Mucosa of rectum (tissue), 2 donors: ENCODE data around the gene IER5.

Source experiments
- H3K27ac ChIP-seq, 2 donors: one replicate each; pipeline ENCODE4 v1.7.0; 2013; ENCODE audit warnings: inconsistent platforms in 2 of 2, low read depth in 2 of 2, low read length in 2 of 2
- H3K27me3 ChIP-seq, 2 donors: one replicate each; pipeline ENCODE4 v1.7.0; 2013; ENCODE audit warnings: low read length in 2 of 2; ENCODE audit not compliant: control insufficient read depth in 2 of 2, insufficient read depth in 2 of 2
- H3K36me3 ChIP-seq, 2 donors: one replicate each; pipeline ENCODE4 v1.7.0; 2013; ENCODE audit warnings: low read length in 2 of 2; ENCODE audit not compliant: control insufficient read depth in 2 of 2, insufficient read depth in 2 of 2
- H3K4me1 ChIP-seq, 2 donors: one replicate each; pipeline ENCODE4 v1.7.0; 2013; ENCODE audit warnings: low read length in 2 of 2, mild to moderate bottlenecking in 1 of 2; ENCODE audit not compliant: control insufficient read depth in 2 of 2, insufficient read depth in 2 of 2
- H3K4me3 ChIP-seq, 2 donors: one replicate each; pipeline ENCODE4 v1.7.0; 2013; ENCODE audit warnings: low read length in 2 of 2
- H3K9ac ChIP-seq, 2 donors: one replicate each; pipeline ENCODE4 v1.7.0; 2013; ENCODE audit warnings: low read length in 2 of 2, low read depth in 1 of 2, mild to moderate bottlenecking in 1 of 2
- H3K9me3 ChIP-seq, 2 donors: one replicate each; pipeline ENCODE4 v1.7.0; 2013; ENCODE audit warnings: low read length in 2 of 2; ENCODE audit not compliant: control insufficient read depth in 2 of 2
- donor health status: healthy.
- donor health status: Normal muscosa, but diverticular disease.

The IER5 gene

DNA sequence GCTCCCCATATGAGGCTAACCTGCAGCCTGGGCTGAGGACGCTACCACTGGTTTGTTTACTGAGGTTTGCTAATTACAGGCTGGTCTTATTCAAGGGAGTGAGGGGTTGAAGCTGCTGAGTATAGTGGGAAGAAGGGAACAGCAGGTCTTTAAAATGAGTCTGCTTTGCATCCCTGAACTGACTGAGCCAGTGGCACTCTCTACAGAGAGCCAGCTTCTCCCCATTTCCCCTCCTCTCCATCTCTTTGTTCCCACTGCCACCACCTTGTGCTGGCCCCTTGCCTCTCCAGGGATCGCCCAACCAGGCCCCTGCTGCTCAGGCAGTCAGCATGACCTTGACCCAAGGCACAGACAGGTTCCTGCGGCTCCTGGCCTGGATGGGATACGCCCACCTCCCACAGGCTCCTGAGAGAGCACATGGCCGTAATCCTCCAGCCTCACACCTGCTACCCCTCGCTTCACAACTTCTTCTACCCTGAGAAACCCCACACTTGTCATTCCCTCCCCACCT, 45.0 kb downstream of the IER5 start:
- H3K36me3 ChIP-seq, result no peaks in the 10 kb centered on the region
- H3K27me3 ChIP-seq, result no peaks in the 10 kb centered on the region
- peaks cover 23 to 30% of the 10 kb centered on the region in 2 donors for H3K4me1 ChIP-seq
- H3K27ac ChIP-seq, result no peak overlapping the region
- no peak overlapping the region for H3K4me3 ChIP-seq
- H3K9me3 ChIP-seq, result no peaks in the 10 kb centered on the region
- no peak overlapping the region for H3K9ac ChIP-seq

DNA sequence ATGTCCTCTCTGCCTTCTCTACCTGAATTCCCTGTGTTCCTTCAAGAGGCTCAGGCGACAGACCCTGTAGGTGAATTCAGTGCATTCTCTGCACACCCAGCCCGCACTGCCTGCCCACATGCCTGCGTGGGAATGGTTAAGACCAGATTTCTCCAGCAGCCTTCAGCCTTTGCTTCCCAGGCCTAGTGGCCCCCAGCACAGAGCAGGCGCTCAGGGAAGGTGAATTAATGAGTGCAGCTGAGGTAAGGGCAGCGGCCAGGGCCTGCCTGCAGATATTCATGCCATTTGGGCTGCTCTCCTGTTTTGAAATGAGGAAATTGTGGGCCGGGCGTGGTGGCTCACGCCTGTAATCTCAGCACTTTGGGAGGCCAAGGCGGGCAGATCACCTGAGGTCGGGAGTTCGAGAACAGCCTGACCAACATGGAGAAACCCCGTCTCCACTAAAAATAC, 45.5 kb downstream of the IER5 start:
- Histone ChIP-seq H3K27me3 (no peaks in the 10 kb centered on the region), H3K9me3 (no peaks in the 10 kb centered on the region), H3K4me1 (peaks cover 22 to 26% of the 10 kb centered on the region in 2 donors), H3K36me3 (no peaks in the 10 kb centered on the region), H3K27ac (no peak overlapping the region), H3K4me3 (no peak overlapping the region), H3K9ac (no peak overlapping the region)

DNA sequence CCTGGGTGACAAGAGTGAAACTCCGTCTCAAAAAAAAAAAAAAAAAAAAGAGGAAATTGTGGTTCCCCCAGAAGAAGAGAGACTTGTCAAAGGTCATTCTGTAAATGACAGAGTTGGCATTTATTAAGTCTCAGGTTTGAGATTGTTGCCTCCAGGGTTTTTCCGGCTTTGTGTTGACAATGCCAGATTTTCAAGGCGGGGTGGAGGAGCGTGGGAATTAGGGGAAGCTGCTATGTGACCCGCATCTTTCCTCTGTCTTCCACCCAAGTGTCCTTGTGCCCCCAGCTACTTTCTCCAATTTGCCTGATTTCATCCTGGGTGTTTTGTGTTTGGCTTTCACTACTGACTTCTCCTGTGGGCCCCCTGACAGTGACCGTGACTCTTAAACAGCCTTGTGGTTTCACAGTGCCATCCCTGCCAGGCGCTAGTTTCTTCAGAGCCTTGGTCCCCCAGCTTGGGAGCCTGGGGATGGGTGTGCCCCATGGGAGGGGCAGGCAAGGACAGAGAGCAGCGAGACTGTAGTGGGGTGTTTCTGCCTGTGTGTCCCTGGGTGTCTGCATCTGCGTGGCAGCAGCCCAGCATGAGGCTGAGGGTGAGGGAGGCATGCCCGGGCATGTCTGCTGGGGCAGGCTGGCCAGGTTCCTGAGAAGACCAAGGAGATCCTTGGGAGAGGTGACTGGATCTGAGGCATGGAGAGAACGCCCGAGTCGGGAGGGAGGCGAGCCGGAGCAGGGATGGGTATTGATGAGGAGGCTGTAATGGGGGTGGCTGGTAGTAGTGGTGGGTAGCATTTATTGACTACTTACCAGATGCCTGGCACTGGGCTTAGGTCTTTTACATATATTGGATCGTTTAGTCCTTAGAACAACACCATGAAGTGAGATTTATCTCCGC, 46.3 kb downstream of the IER5 start:
- Histone ChIP-seq H3K9ac (peak overlapping the region; percentile 5 to 15), H3K9me3 (no peaks in the 10 kb centered on the region), H3K4me1 (peaks cover 15 to 24% of the 10 kb centered on the region in 2 donors), H3K27ac (peak overlapping the region; percentile 12 to 57), H3K36me3 (no peaks in the 10 kb centered on the region), H3K27me3 (no peaks in the 10 kb centered on the region), H3K4me3 (peak overlapping the region in 1 of 2 donors; percentile 38)

DNA sequence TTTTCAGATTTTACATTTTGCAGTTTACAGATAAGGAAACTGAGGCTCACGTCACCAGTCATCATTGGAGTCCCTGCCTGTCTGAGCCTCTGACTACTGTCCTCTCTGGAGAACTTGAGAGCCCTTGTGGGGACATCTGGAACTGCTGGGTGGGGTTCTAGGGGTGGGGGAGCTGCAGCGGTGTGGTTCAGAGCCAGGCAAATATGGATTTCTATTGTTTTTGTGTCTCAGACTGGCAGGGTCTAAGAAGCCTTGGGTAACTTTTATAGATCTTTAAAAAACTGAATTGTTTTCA, 46.9 kb downstream of the IER5 start:
- Histone ChIP-seq H3K27ac (peak overlapping the region; percentile 12 to 57), H3K27me3 (no peaks in the 10 kb centered on the region), H3K9ac (peak overlapping the region in 1 of 2 donors; percentile 5), H3K9me3 (no peaks in the 10 kb centered on the region), H3K36me3 (no peaks in the 10 kb centered on the region), H3K4me1 (peaks cover 15 to 24% of the 10 kb centered on the region in 2 donors), H3K4me3 (no peak overlapping the region)

DNA sequence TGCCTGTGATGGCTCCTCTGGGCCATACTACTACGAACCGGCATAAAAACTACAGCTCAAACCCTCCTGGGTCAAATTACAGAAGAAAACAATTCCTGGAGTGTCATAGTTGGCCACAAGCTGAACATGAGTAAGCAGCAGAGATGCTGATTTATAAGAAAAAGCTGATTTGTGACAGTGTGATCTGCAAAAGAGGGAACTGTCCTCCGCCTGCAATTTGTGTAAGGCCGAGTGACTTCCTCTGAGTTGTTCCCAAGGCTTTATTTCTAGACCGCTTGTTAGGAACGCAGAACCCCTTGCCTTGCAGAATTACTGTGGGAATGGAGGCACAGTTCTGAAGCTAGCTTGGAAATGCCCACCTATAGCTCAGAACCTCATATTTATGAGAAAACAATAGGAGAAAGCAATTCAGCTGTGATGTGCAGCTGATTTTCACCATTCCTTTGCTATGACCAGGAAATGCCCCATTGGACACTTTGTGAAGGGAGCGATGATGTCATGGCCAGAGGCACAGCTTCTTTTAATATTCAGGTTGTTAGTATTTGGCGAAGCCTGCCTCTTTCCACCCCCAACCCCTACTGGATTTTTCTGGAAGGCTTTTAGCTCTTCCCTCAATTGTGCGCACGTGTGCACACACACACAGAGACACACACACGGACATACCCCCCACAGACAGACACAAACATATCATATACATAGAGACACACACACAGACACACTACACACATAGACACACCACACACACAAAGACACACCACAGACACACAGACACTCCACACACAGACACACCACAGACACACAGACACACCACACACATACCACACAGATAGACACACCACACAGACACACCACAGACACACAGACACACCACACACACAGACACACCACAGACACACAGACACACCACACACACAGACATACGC, 47.6 kb downstream of the IER5 start:
- H3K9ac ChIP-seq, result no peak overlapping the region
- peak overlapping the region; percentile 38 to 57 for H3K27ac ChIP-seq
- H3K9me3 ChIP-seq, result no peaks in the 10 kb centered on the region
- H3K27me3 ChIP-seq, result no peaks in the 10 kb centered on the region
- H3K4me1 ChIP-seq, result peaks cover 15 to 24% of the 10 kb centered on the region in 2 donors
- H3K4me3 ChIP-seq, result no peak overlapping the region
- no peaks in the 10 kb centered on the region for H3K36me3 ChIP-seq

DNA sequence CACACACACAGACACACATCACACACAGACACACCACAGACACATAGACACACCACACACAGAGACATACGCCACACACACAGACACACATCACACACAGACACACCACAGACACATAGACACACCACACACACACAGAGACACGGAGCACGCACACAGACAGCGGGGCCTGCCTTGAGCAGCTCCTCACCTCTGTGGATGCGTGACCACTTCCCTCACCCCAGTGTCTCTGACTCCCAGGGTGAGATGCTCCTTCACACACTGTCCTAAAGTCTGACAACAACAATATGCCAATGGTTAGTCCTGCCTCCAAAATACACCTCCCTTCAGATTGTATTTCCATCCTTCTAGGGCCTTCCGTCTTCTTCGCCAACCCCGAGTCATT, 48.2 kb downstream of the IER5 start:
- peaks cover 21 to 26% of the 10 kb centered on the region in 2 donors for H3K4me1 ChIP-seq
- no peak overlapping the region for H3K4me3 ChIP-seq
- no peak overlapping the region for H3K9ac ChIP-seq
- no peaks in the 10 kb centered on the region for H3K27me3 ChIP-seq
- H3K9me3 ChIP-seq, result no peaks in the 10 kb centered on the region
- H3K27ac ChIP-seq, result no peak overlapping the region
- no peaks in the 10 kb centered on the region for H3K36me3 ChIP-seq

DNA sequence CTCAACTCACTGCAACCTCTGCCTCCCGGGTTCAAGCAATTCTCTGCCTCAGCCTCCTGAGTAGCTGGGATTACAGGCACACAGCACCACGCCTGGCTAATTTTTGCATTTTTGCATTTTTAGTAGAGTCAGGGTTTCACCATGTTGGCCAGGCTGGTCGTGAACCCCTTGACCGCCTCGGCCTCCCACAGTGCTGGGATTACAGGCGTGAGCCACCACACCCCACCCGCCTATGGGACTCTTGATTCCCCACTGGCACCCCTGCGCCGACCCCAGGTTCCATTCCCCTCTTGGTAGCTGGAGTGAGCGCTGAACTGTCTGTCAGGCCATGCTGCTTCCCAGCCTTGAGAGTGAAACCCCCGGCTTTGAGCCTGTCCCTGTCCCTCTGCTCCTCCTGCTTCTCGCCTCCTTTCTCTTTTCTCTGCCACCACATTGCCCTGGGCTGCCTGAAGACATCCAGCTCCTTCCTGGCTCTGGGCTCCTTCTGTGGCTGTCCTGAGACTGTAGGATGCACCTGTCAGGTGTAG, 48.8 kb downstream of the IER5 start:
- H3K27me3 ChIP-seq, result no peaks in the 10 kb centered on the region
- H3K4me3 ChIP-seq, result no peak overlapping the region
- no peak overlapping the region for H3K9ac ChIP-seq
- H3K4me1 ChIP-seq, result peaks cover 27 to 31% of the 10 kb centered on the region in 2 donors
- H3K9me3 ChIP-seq, result no peaks in the 10 kb centered on the region
- no peaks in the 10 kb centered on the region for H3K36me3 ChIP-seq
- no peak overlapping the region for H3K27ac ChIP-seq

DNA sequence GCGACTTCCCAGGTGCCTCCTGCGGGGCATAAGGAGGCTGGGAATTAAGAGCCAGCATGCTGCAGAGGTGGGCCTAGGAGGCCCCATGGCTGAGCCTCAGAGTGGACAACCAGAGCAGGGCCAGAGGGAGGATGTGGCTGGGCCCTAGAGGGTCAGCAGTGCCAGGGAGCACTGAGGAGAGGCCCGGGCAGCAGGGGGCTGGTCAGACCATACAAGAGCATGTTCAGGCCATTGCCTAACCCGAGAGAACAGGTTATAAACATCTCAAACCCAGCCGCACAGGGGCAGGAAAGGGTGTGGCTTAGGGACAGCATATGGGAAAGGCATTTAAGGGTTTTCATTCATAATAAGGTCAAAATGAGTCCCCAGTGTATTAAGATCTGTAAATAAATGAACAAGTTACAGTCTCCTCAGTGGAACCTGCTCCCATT, 51.1 kb downstream of the IER5 start:
- no peak overlapping the region for H3K27ac ChIP-seq
- H3K36me3 ChIP-seq, result no peaks in the 10 kb centered on the region
- peaks cover 19 to 29% of the 10 kb centered on the region in 2 donors for H3K4me1 ChIP-seq
- H3K27me3 ChIP-seq, result no peaks in the 10 kb centered on the region
- H3K9ac ChIP-seq, result no peak overlapping the region
- no peak overlapping the region for H3K4me3 ChIP-seq
- no peaks in the 10 kb centered on the region for H3K9me3 ChIP-seq

DNA sequence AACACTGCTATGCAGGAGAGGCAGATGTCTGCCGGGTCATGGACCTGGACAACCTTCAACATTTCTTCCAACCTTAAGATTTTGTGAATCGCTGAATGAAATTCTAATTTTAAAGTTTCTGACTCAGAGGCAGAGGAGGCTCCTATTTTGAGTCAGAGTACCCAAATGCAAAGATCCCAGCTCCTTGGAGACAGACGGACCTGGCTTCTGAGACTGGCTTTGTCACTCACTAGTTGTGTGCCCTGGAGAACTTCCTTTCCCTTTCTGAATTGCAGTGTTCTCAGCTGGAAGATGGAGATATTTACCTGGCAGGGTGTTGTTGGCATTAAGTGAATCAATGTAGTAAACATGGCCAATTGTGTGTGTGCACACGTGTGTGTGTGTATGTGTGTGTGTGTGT, 51.9 kb downstream of the IER5 start:
- Histone ChIP-seq H3K36me3 (no peaks in the 10 kb centered on the region), H3K9me3 (no peaks in the 10 kb centered on the region), H3K27me3 (no peaks in the 10 kb centered on the region), H3K9ac (no peak overlapping the region), H3K4me1 (peaks cover 13 to 21% of the 10 kb centered on the region in 2 donors), H3K4me3 (no peak overlapping the region), H3K27ac (no peak overlapping the region)
